ENCODE measurements around the gene MAST4.

- TF ChIP-seq EZH2 (IDR thresholded peaks at IDR 0.05; ENCODE audit: insufficient read depth, poor library complexity, severe bottlenecking) (no peak), EZH2phosphoT487 (IDR thresholded peaks at IDR 0.05; ENCODE audit: insufficient read depth, low read depth) (no peak)
Observed at GRCh38 chr5:66830636-66831035, 234.4 kb downstream of the MAST4 start.
